K562 (cell line): ENCODE data around the gene KCNH2. TPM values are rescaled to one million over a fixed set of nuclear protein-coding genes. Genes with fewer than 3 reads are reported as not detected.

ENCODE experiments used
- ARID1B ChIP-seq: fragments of 450-650 bp; IDR thresholded peaks from 2 replicates; pipeline ENCODE4 v1.6.1; 2016; ENCODE audit warnings: antibody characterized with exemption, mild to moderate bottlenecking, inconsistent platforms
- BRD9 ChIP-seq: fragments of 450-650 bp; IDR thresholded peaks from 2 replicates; pipeline ENCODE4 v1.6.1; 2018; ENCODE audit warnings: low read depth; ENCODE audit not compliant: partially characterized antibody
- CBFA2T3 ChIP-seq: fragments of 450-650 bp; IDR thresholded peaks from 2 replicates; pipeline ENCODE4 v1.6.1; 2017
- CC2D1A ChIP-seq: fragments of 450-650 bp; IDR thresholded peaks from 2 replicates; pipeline ENCODE4 v1.6.1; 2017; ENCODE audit warnings: mild to moderate bottlenecking
- HDAC3 ChIP-seq: fragments of 450-650 bp; IDR thresholded peaks from 2 replicates; pipeline ENCODE4 v1.6.1; 2018; ENCODE audit warnings: borderline replicate concordance, mild to moderate bottlenecking, moderate library complexity; ENCODE audit not compliant: partially characterized antibody
- HOMEZ ChIP-seq: fragments of 250-450 bp; sonication (Bioruptor Pico); IDR thresholded peaks from 2 replicates; pipeline ENCODE4 v1.4.0; 2020; ENCODE audit warnings: mild to moderate bottlenecking, moderate library complexity
- NR2C1 ChIP-seq, 2 experiments: fragments of 450-650 bp; IDR thresholded peaks; 2 replicates each; pipeline ENCODE4 v1.6.1; 2017; ENCODE audit warnings: mild to moderate bottlenecking in 2 of 2, antibody characterized with exemption in 1 of 2, inconsistent platforms in 1 of 2, missing compliant biosample characterization in 1 of 2, missing genetic modification characterization in 1 of 2
- POLR2AphosphoS2 ChIP-seq: IDR thresholded peaks from 2 replicates; pipeline ENCODE4 v1.6.1; 2012; ENCODE audit warnings: low read length, improper control_type of control experiment
- SIN3A ChIP-seq, 2 experiments: fragments of 150-350 bp in 1 of 2; IDR thresholded peaks; 2 replicates each; pipeline ENCODE4 v1.6.1; 2011 to 2016; ENCODE audit warnings: borderline replicate concordance in 2 of 2, low read depth in 2 of 2, low read length in 2 of 2, mild to moderate bottlenecking in 2 of 2, moderate library complexity in 2 of 2; ENCODE audit not compliant: control insufficient read depth in 1 of 2
- SMAD2 ChIP-seq: fragments of 150-350 bp; IDR thresholded peaks from 2 replicates; pipeline ENCODE4 v1.6.1; 2014; ENCODE audit warnings: low read depth, mild to moderate bottlenecking, low read length
- SNAPC5 ChIP-seq: fragments of 250-450 bp; sonication (Bioruptor Pico); IDR thresholded peaks from 2 replicates; pipeline ENCODE4 v1.8.0; 2021; ENCODE audit warnings: moderate library complexity, mild to moderate bottlenecking, inconsistent platforms
- SP1 ChIP-seq: sonication (generic); formaldehyde crosslinking; IDR thresholded peaks from 2 replicates; pipeline ENCODE4 v1.8.1; 2022; ENCODE audit warnings: mild to moderate bottlenecking, missing genetic modification reagents
- TCFL5 ChIP-seq: fragments of 250-450 bp; sonication (Bioruptor Pico); conservative IDR thresholded peaks from 2 replicates; pipeline ENCODE4 v1.6.1; 2021; ENCODE audit warnings: mild to moderate bottlenecking, moderate library complexity, matching md5 sums
- XRCC5 ChIP-seq: fragments of 200-400 bp; formaldehyde crosslinking; IDR thresholded peaks from 2 replicates; pipeline ENCODE4 v1.6.1; 2017; ENCODE audit warnings: low read depth, mild to moderate bottlenecking, low read length
- ZNF3 ChIP-seq: fragments of 250-450 bp; sonication (Bioruptor Pico); IDR thresholded peaks from 2 replicates; pipeline ENCODE4 v1.5.0; 2021; ENCODE audit warnings: mild to moderate bottlenecking, moderate library complexity
- ZNF354B ChIP-seq: fragments of 250-450 bp; sonication (Bioruptor Pico); IDR thresholded peaks from 2 replicates; pipeline ENCODE4 v1.4.0; 2020
- ZNF780A ChIP-seq: fragments of 250-450 bp; sonication (Bioruptor Pico); IDR thresholded peaks from 2 replicates; pipeline ENCODE4 v1.5.0; 2021; ENCODE audit warnings: mild to moderate bottlenecking
- polyA plus RNA-seq, 8 experiments: library from polyadenylated mRNA; depleted of rRNA in 4 of 8; stranded (reverse) in 5 of 8; unstranded in 3 of 8; fragments of >200 nt; fragmentation: Nextera tagmentation in 2 of 8; fragmentation: Illumina TruSeq in 1 of 8; extraction: Ambion mirVana in 2 of 8; extraction: Trizol in 1 of 8; gene quantifications; 2 replicates each; pipeline versions ENCODE4 v1.2.1 to v1.2.3, GENCODE V29; 2011 to 2014; ENCODE audit warnings: inconsistent platforms in 1 of 8, missing spikeins in 1 of 8
- total RNA-seq, 7 experiments: library from RNA; depleted of rRNA in 6 of 7; stranded (reverse); fragments of >200 nt in 6 of 7; fragmentation: Illumina TruSeq in 2 of 7; extraction: Trizol in 2 of 7; gene quantifications; 2 replicates each; pipeline versions ENCODE4 v1.2.1 to v1.2.3, GENCODE V29; 2011 to 2021; ENCODE audit warnings: low replicate concordance in 1 of 7
- TF ChIP-seq, protein P1 (sequence below), 2 experiments: fragments of 450-650 bp; formaldehyde crosslinking in 1 of 2; IDR thresholded peaks; 2 replicates each; pipeline versions ENCODE4 v1.4.0 to v1.6.1; 2014 to 2020; ENCODE audit warnings: mild to moderate bottlenecking in 2 of 2, borderline replicate concordance in 1 of 2, low read depth in 1 of 2

The KCNH2 gene
- total and polyA plus RNA-seq, 9 of the 15 experiments (the other 6 are each of a cell fraction or from before 2014, with no cell fraction given) = 18.1 to 368 (median 218) TPM

GRCh38 chr7:150956395-150957132, 21.6 kb downstream of the KCNH2 start (continued):
- TF ChIP-seq, protein P1, sequence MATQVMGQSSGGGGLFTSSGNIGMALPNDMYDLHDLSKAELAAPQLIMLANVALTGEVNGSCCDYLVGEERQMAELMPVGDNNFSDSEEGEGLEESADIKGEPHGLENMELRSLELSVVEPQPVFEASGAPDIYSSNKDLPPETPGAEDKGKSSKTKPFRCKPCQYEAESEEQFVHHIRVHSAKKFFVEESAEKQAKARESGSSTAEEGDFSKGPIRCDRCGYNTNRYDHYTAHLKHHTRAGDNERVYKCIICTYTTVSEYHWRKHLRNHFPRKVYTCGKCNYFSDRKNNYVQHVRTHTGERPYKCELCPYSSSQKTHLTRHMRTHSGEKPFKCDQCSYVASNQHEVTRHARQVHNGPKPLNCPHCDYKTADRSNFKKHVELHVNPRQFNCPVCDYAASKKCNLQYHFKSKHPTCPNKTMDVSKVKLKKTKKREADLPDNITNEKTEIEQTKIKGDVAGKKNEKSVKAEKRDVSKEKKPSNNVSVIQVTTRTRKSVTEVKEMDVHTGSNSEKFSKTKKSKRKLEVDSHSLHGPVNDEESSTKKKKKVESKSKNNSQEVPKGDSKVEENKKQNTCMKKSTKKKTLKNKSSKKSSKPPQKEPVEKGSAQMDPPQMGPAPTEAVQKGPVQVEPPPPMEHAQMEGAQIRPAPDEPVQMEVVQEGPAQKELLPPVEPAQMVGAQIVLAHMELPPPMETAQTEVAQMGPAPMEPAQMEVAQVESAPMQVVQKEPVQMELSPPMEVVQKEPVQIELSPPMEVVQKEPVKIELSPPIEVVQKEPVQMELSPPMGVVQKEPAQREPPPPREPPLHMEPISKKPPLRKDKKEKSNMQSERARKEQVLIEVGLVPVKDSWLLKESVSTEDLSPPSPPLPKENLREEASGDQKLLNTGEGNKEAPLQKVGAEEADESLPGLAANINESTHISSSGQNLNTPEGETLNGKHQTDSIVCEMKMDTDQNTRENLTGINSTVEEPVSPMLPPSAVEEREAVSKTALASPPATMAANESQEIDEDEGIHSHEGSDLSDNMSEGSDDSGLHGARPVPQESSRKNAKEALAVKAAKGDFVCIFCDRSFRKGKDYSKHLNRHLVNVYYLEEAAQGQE (IDR thresholded peaks at IDR 0.05; ENCODE audit: borderline replicate concordance) = no peak
- TF ChIP-seq, protein P1 (CRISPR knock-in tag; IDR thresholded peaks at IDR 0.05; ENCODE audit: low read depth) = 0 out of 2 replicates have a peak, but pooled peaks have one; percentile 6
- TF ChIP-seq ARID1B (0 out of 2 replicates have a peak, but pooled peaks have one; percentile 17), SP1 (CRISPR knock-in tag) (0 out of 2 replicates have a peak, but pooled peaks have one; percentile 5), SMAD2 (no peak), POLR2AphosphoS2 (no peak), SNAPC5 (no peak), CBFA2T3 (no peak), NR2C1 (IDR thresholded peaks at IDR 0.05) (no peak), NR2C1 (tag; IDR thresholded peaks at IDR 0.05) (no peak; the same call in 1 of the 2 replicates), BRD9 (no peak), HDAC3 (no peak), SIN3A (IDR thresholded peaks at IDR 0.05; ENCODE audit: borderline replicate concordance in 2 of 2, control insufficient read depth in 1 of 2, low read depth in 2 of 2, low read length in 2 of 2) (no peak; a peak in 1 of 4 replicates), TCFL5 (CRISPR knock-in tag) (no peak), XRCC5 (0 out of 2 replicates have a peak, but pooled peaks have one; percentile 24), HOMEZ (no peak), ZNF354B (CRISPR knock-in tag) (no peak), ZNF780A (CRISPR knock-in tag) (no peak), CC2D1A (no peak), ZNF3 (CRISPR knock-in tag) (no peak)
